Small intestine (tissue), 7 donors: ENCODE data around the gene TMED8. TPM values are rescaled to one million over a fixed set of nuclear protein-coding genes. Genes with fewer than 3 reads are reported as not detected.

ENCODE experiments used
- DNase-seq, 2 donors: peaks; one replicate each; pipeline versions ENCODE4 v3.0.0 to v3.0.0-alpha.2; 2013
- FAIRE-seq: peaks from 2 replicates; lab custom pipeline; 2012; peaks lifted over from hg19 to GRCh38; lab: Jason Lieb, UNC
- H3K27ac ChIP-seq, 3 donors: one replicate each; pipeline ENCODE4 v1.5.1; 2013; ENCODE audit warnings: low read length in 2 of 3, mild to moderate bottlenecking in 2 of 3, control low read depth in 1 of 3, inconsistent platforms in 1 of 3, low read depth in 1 of 3, moderate library complexity in 1 of 3
- H3K27me3 ChIP-seq, 3 donors: one replicate each; pipeline ENCODE4 v1.6.1; 2013; ENCODE audit warnings: low read length in 3 of 3, inconsistent platforms in 1 of 3; ENCODE audit not compliant: control insufficient read depth in 3 of 3, insufficient read depth in 3 of 3
- H3K36me3 ChIP-seq, 3 donors: one replicate each; pipeline ENCODE4 v1.6.1; 2013; ENCODE audit warnings: low read length in 3 of 3, inconsistent platforms in 1 of 3, low read depth in 1 of 3, mild to moderate bottlenecking in 1 of 3, moderate library complexity in 1 of 3; ENCODE audit not compliant: control insufficient read depth in 3 of 3, insufficient read depth in 2 of 3
- H3K4me1 ChIP-seq, 3 donors: one replicate each; pipeline ENCODE4 v1.6.1; 2013; ENCODE audit warnings: low read length in 2 of 3, inconsistent platforms in 1 of 3, low read depth in 1 of 3, mild to moderate bottlenecking in 1 of 3, moderate library complexity in 1 of 3; ENCODE audit not compliant: control insufficient read depth in 3 of 3, insufficient read depth in 2 of 3
- H3K4me3 ChIP-seq, 3 donors: one replicate each; pipeline ENCODE4 v1.5.1; 2013; ENCODE audit warnings: low read length in 3 of 3, control low read depth in 1 of 3, inconsistent platforms in 1 of 3, low read depth in 1 of 3, mild to moderate bottlenecking in 1 of 3, moderate library complexity in 1 of 3
- H3K9me3 ChIP-seq, 2 donors: one replicate each; pipeline ENCODE4 v1.6.1; 2013; ENCODE audit warnings: low read depth in 1 of 2, low read length in 1 of 2; ENCODE audit not compliant: control insufficient read depth in 2 of 2, insufficient read depth in 1 of 2
- WGBS, 3 donors: extraction: QIAGEN DNeasy Blood & Tissue Kit; methylation state at CpG; one replicate each; pipeline ENCODE4 v1.1.7; 2013; 5-methylcytosine and 5-hydroxymethylcytosine counted together
- polyA plus RNA-seq, 4 donors: library from polyadenylated mRNA; stranded (reverse) in 3 of 4; unstranded in 1 of 4; fragments of 200-250 nt in 3 of 4; fragments of 120-200 nt in 1 of 4; gene quantifications; one replicate each; pipeline versions ENCODE4 v1.2.1 to v1.2.3, GENCODE V29; 2013
- donor health status: healthy with polysubstance abuse.
- donor health status: control.
- donor health status: control.
- donor health status: Bipolar disorder and iron deficiency.
- donor health status: healthy.

Gene TMED8
- polyA plus RNA-seq, 4 donors = 1.9 to 14.0 (median 3.2) TPM

- FAIRE-seq = no peak
- WGBS, 3 donors = 87 to 90% (median 88%) methylated on average over 11 of the region's 11 CpGs
- no peak overlapping the region for H3K27ac ChIP-seq
These were observed 51.8 kb downstream of the TMED8 start for GRCh38 chr14:77324816-77325745.

GRCh38 chr14:77324289-77324688 is 52.6 kb downstream of the TMED8 start:
- H3K4me1 ChIP-seq = peaks cover 0 to 15% (median 0%) of the 10 kb centered on the region in 3 donors
- no peak overlapping the region for H3K4me3 ChIP-seq
- H3K36me3 ChIP-seq = peaks cover 0 to 8% (median 0%) of the 10 kb centered on the region in 3 donors
- H3K27me3 ChIP-seq = no peaks in the 10 kb centered on the region
- WGBS, 3 donors = 81 to 92% (median 91%) methylated on average over 3 of the region's 3 CpGs
- FAIRE-seq (no peak), DNase-seq (no peak)
- H3K9me3 ChIP-seq = no peaks in the 10 kb centered on the region
- H3K27ac ChIP-seq = no peak overlapping the region

More at GRCh38 chr14:77324816-77325745, 51.8 kb downstream of the TMED8 start:
- peaks cover 0 to 8% (median 0%) of the 10 kb centered on the region in 3 donors for H3K36me3 ChIP-seq
- no peaks in the 10 kb centered on the region for H3K27me3 ChIP-seq
- DNase-seq = no peak
- H3K4me1 ChIP-seq = peaks cover 0 to 7% (median 0%) of the 10 kb centered on the region in 3 donors
- no peak overlapping the region for H3K4me3 ChIP-seq
- no peaks in the 10 kb centered on the region for H3K9me3 ChIP-seq

GRCh38 chr14:77323571-77323970 is 53.3 kb downstream of the TMED8 start:
- FAIRE-seq (no peak), DNase-seq (no peak)
- Histone ChIP-seq H3K9me3 (no peaks in the 10 kb centered on the region), H3K27ac (no peak overlapping the region), H3K4me1 (peaks cover 0 to 15% (median 0%) of the 10 kb centered on the region in 3 donors), H3K36me3 (peaks cover 0 to 8% (median 0%) of the 10 kb centered on the region in 3 donors), H3K27me3 (no peaks in the 10 kb centered on the region), H3K4me3 (no peak overlapping the region)
- 95 to 97% (median 96%) methylated on average over 4 of the region's 4 CpGs for WGBS, 3 donors

GRCh38 chr14:77322951-77323350 is 53.9 kb downstream of the TMED8 start:
- peaks cover 0 to 16% (median 0%) of the 10 kb centered on the region in 3 donors for H3K4me1 ChIP-seq
- no peak for DNase-seq
- H3K4me3 ChIP-seq = no peak overlapping the region
- H3K27ac ChIP-seq = no peak overlapping the region
- no peaks in the 10 kb centered on the region for H3K9me3 ChIP-seq
- peaks cover 0 to 8% (median 0%) of the 10 kb centered on the region in 3 donors for H3K36me3 ChIP-seq
- no peak for FAIRE-seq
- H3K27me3 ChIP-seq = no peaks in the 10 kb centered on the region
- WGBS, 3 donors = 99 to 100% (median 100%) methylated on average over 5 of the region's 5 CpGs

GRCh38 chr14:77322250-77322902 is 54.5 kb downstream of the TMED8 start:
- Histone ChIP-seq H3K4me1 (peaks cover 0 to 22% (median 0%) of the 10 kb centered on the region in 3 donors), H3K36me3 (peaks cover 0 to 8% (median 0%) of the 10 kb centered on the region in 3 donors), H3K27me3 (no peaks in the 10 kb centered on the region), H3K27ac (peak overlapping the region in 1 of 3 donors; percentile 99), H3K4me3 (peak overlapping the region in 2 of 3 donors; percentile 89 to 93), H3K9me3 (no peaks in the 10 kb centered on the region)
- no peak for FAIRE-seq
- 72 to 78% (median 72%) methylated on average over 5 of the region's 5 CpGs for WGBS, 3 donors
- no peak for DNase-seq

GRCh38 chr14:77320238-77320935 is 56.5 kb downstream of the TMED8 start, which contains the start of gene POMT2:
TSS of gene POMT2 (minus strand) at chr14:77320883. CDS start at chr14:77320681, 202 bp downstream.
- peaks cover 0 to 8% (median 0%) of the 10 kb centered on the region in 3 donors for H3K36me3 ChIP-seq
- peak within 1 kb of the TSS; percentile 59 to 93 (median 89) for H3K4me3 ChIP-seq
- H3K4me1 ChIP-seq = peaks cover 0 to 39% (median 3%) of the 10 kb centered on the region in 3 donors
- DNase-seq (peak; percentile 91 to 96), FAIRE-seq (no peak)
- H3K27me3 ChIP-seq = no peaks in the 10 kb centered on the region
- H3K9me3 ChIP-seq = no peaks in the 10 kb centered on the region
- WGBS, 3 donors = 0 to 1% (median 1%) methylated on average over 58 to 69 of the region's 69 CpGs
- H3K27ac ChIP-seq = peak within 1 kb of the TSS; percentile 88 to 99 (median 92)

GRCh38 chr14:77319422-77319821 is 57.5 kb downstream of the TMED8 start:
- no peak for FAIRE-seq
- H3K4me1 ChIP-seq = peaks cover 0 to 49% (median 3%) of the 10 kb centered on the region in 3 donors

More at GRCh38 chr14:77319422-77319821, 57.5 kb downstream of the TMED8 start:
- H3K9me3 ChIP-seq = no peaks in the 10 kb centered on the region
- no peak overlapping the region for H3K27ac ChIP-seq
- no peak for DNase-seq
- H3K4me3 ChIP-seq = no peak overlapping the region
- WGBS, 3 donors = 68 to 81% (median 80%) methylated on average over 5 of the region's 5 CpGs
- H3K27me3 ChIP-seq = no peaks in the 10 kb centered on the region
- H3K36me3 ChIP-seq = peaks cover 0 to 7% (median 0%) of the 10 kb centered on the region in 3 donors
